HepG2 (cell line): ENCODE data around the gene ALDH3A2. TPM values are rescaled to one million over a fixed set of nuclear protein-coding genes. Genes with fewer than 3 reads are reported as not detected.
A peak's percentile ranks its signal among the peaks of the same experiment; 100 is the strongest.

Source experiments
- BCL3 ChIP-seq: sonication (generic); formaldehyde crosslinking; IDR thresholded peaks from 2 replicates; pipeline ENCODE4 v1.5.1; 2020; ENCODE audit warnings: mild to moderate bottlenecking, missing genetic modification reagents, moderate library complexity
- FOXA1 ChIP-seq, 2 experiments: fragments of 450-650 bp in 1 of 2; sonication (generic) in 1 of 2; formaldehyde crosslinking in 1 of 2; IDR thresholded peaks; 2 replicates each; pipeline versions ENCODE4 v1.4.0 to v1.6.1; 2016 to 2020; ENCODE audit warnings: missing genetic modification reagents in 1 of 2
- HMG20B ChIP-seq: conservative IDR thresholded peaks from 2 replicates; pipeline ENCODE4 v1.6.1; 2016; ENCODE audit warnings: missing genetic modification reagents, missing compliant biosample characterization
- KAT7 ChIP-seq: IDR thresholded peaks from 2 replicates; pipeline ENCODE4 v1.6.1; 2018; ENCODE audit warnings: borderline replicate concordance, missing compliant biosample characterization
- MEF2D ChIP-seq: sonication (generic); formaldehyde crosslinking; IDR thresholded peaks from 2 replicates; pipeline ENCODE4 v1.5.1; 2020; ENCODE audit warnings: mild to moderate bottlenecking, missing genetic modification reagents
- MEIS2 ChIP-seq: sonication (generic); formaldehyde crosslinking; IDR thresholded peaks from 2 replicates; pipeline ENCODE4 v1.9.0; 2021; ENCODE audit warnings: mild to moderate bottlenecking, missing genetic modification reagents
- NAIF1 ChIP-seq: sonication (generic); formaldehyde crosslinking; IDR thresholded peaks from 2 replicates; pipeline ENCODE4 v1.5.0; 2020; ENCODE audit warnings: mild to moderate bottlenecking, missing genetic modification reagents, borderline replicate concordance
- PLSCR1 ChIP-seq: sonication (generic); formaldehyde crosslinking; IDR thresholded peaks from 2 replicates; pipeline ENCODE4 v1.5.0; 2020; ENCODE audit warnings: missing genetic modification reagents, mild to moderate bottlenecking, borderline replicate concordance
- RAD51 ChIP-seq: fragments of 450-650 bp; IDR thresholded peaks from 2 replicates; pipeline ENCODE4 v1.6.1; 2016; ENCODE audit warnings: borderline replicate concordance
- REL ChIP-seq: sonication (generic); formaldehyde crosslinking; conservative IDR thresholded peaks from 2 replicates; pipeline ENCODE4 v1.8.0; 2022; ENCODE audit warnings: mild to moderate bottlenecking, missing genetic modification reagents, moderate library complexity
- RFXAP ChIP-seq: sonication (generic); formaldehyde crosslinking; IDR thresholded peaks from 2 replicates; pipeline ENCODE4 v1.4.0; 2020; ENCODE audit warnings: missing genetic modification reagents, borderline replicate concordance
- SETDB1 ChIP-seq: sonication (generic); formaldehyde crosslinking; IDR thresholded peaks from 2 replicates; pipeline ENCODE4 v1.5.1; 2020; ENCODE audit warnings: missing genetic modification reagents, mild to moderate bottlenecking, borderline replicate concordance
- STAG1 ChIP-seq: sonication (generic); formaldehyde crosslinking; IDR thresholded peaks from 2 replicates; pipeline ENCODE4 v1.4.0; 2020; ENCODE audit warnings: missing genetic modification reagents
- YEATS2 ChIP-seq: sonication (generic); formaldehyde crosslinking; IDR thresholded peaks from 2 replicates; pipeline ENCODE4 v1.4.0; 2020; ENCODE audit warnings: missing genetic modification reagents, borderline replicate concordance
- ZBTB39 ChIP-seq: sonication (generic); formaldehyde crosslinking; IDR thresholded peaks from 2 replicates; pipeline ENCODE4 v1.5.0; 2020; ENCODE audit warnings: missing genetic modification reagents
- ZMYM3 ChIP-seq: sonication (generic); formaldehyde crosslinking; IDR thresholded peaks from 2 replicates; pipeline ENCODE4 v1.5.1; 2020; ENCODE audit warnings: mild to moderate bottlenecking, missing genetic modification reagents
- ZNF503 ChIP-seq: sonication (generic); formaldehyde crosslinking; IDR thresholded peaks from 2 replicates; pipeline ENCODE4 v1.4.0; 2020; ENCODE audit warnings: missing genetic modification reagents
- ZNF564 ChIP-seq: sonication (generic); formaldehyde crosslinking; IDR thresholded peaks from 2 replicates; pipeline ENCODE4 v1.8.1; 2023; ENCODE audit warnings: mild to moderate bottlenecking, missing genetic modification reagents
- ZSCAN20 ChIP-seq: sonication (generic); formaldehyde crosslinking; IDR thresholded peaks from 2 replicates; pipeline ENCODE4 v1.4.0; 2020; ENCODE audit warnings: missing genetic modification reagents, mild to moderate bottlenecking, borderline replicate concordance
- polyA plus RNA-seq, 8 experiments: library from polyadenylated mRNA; depleted of rRNA in 3 of 8; stranded (reverse) in 7 of 8; unstranded in 1 of 8; fragments of >200 nt; fragmentation: Illumina TruSeq in 4 of 8; extraction: Trizol in 4 of 8; gene quantifications; 2 replicates each; pipeline versions ENCODE4 v1.2.1 to v1.2.3, GENCODE V29; 2011 to 2016; ENCODE audit warnings: low read depth in 4 of 8, missing spikeins in 1 of 8, mixed read lengths in 1 of 8; ENCODE audit not compliant: insufficient read depth in 1 of 8
- total RNA-seq, 5 experiments: library from RNA; depleted of rRNA; stranded (reverse); fragments of >200 nt; fragmentation: Illumina TruSeq; extraction: Trizol; gene quantifications; 2 replicates each; pipeline ENCODE4 v1.2.3, GENCODE V29; 2016; ENCODE audit warnings: low read depth in 1 of 5

The ALDH3A2 gene
- total and polyA plus RNA-seq, 2 of the 13 experiments (the other 11 are each of a cell fraction or from before 2014, with no cell fraction given) = 80.8 to 180 TPM

- TF ChIP-seq ZMYM3 (CRISPR knock-in tag) = 0 out of 2 replicates have a peak, but pooled peaks have one; percentile 45
- TF ChIP-seq ZNF503 (CRISPR knock-in tag) = peak; percentile 86
- TF ChIP-seq MEF2D (CRISPR knock-in tag) = peak; percentile 84
- TF ChIP-seq PLSCR1 (CRISPR knock-in tag) = no peak
- no peak for TF ChIP-seq MEIS2 (CRISPR knock-in tag)
- TF ChIP-seq YEATS2 (CRISPR knock-in tag) = peak; percentile 44; the same call in 1 of the 2 replicates
- TF ChIP-seq BCL3 (CRISPR knock-in tag) = no peak
- no peak for TF ChIP-seq ZSCAN20 (CRISPR knock-in tag)
- no peak for TF ChIP-seq SETDB1 (CRISPR knock-in tag)
- no peak for TF ChIP-seq RFXAP (CRISPR knock-in tag)
- no peak for TF ChIP-seq NAIF1 (CRISPR knock-in tag)
- 0 out of 2 replicates have a peak, but pooled peaks have one; percentile 26 for TF ChIP-seq ZNF564 (CRISPR knock-in tag)
- TF ChIP-seq RAD51 = no peak
- TF ChIP-seq STAG1 = no peak
- no peak for TF ChIP-seq ZBTB39 (CRISPR knock-in tag)
- TF ChIP-seq FOXA1 (IDR thresholded peaks at IDR 0.05) = peak; percentile 98
- peak; percentile 93 for TF ChIP-seq FOXA1 (CRISPR knock-in tag; IDR thresholded peaks at IDR 0.05)
- TF ChIP-seq HMG20B (CRISPR knock-in tag) = peak; percentile 69; the same call in 1 of the 2 replicates
- peak; percentile 76; the same call in 1 of the 2 replicates for TF ChIP-seq KAT7 (CRISPR knock-in tag)
- TF ChIP-seq REL (CRISPR knock-in tag) = no peak
These were observed 11.8 kb downstream of the ALDH3A2 start (continued) for GRCh38 chr17:19660219-19660870.
